Superior temporal gyrus (tissue), 1 donor: Measurements from ENCODE around the gene LIN54.
A peak's percentile ranks its signal among the peaks of the same experiment; 100 is the strongest.
"Not testable (repeated sequence)": the region's sequence is repeated elsewhere in the genome, so short reads cannot be mapped to it uniquely, and the experiment has no call there.

Experiments used
- DNase-seq: peaks from one replicate; pipeline ENCODE4 v3.0.0-alpha.2; 2016; ENCODE audit errors: extremely low spot score

Gene LIN54

GRCh38 chr4:83010522-83011318 lies at the start of gene LIN54:
Gene LIN54 (minus strand): TSS chr4:83010823. CDS start chr4:82984844, 25,979 bp downstream.
- DNase-seq, result peak; percentile 44

- no peak for DNase-seq
Measured at GRCh38 chr4:83054928-83055327, 44.3 kb upstream of the LIN54 start.

- not testable (repeated sequence) for DNase-seq
Measured at GRCh38 chr4:83048781-83049180, 38.2 kb upstream of the LIN54 start.

- DNase-seq, result no peak
Measured at GRCh38 chr4:83046693-83047473, 36.3 kb upstream of the LIN54 start.

- DNase-seq, result no peak
Measured at GRCh38 chr4:83043801-83044407, 33.3 kb upstream of the LIN54 start.

- not testable (repeated sequence) for DNase-seq
Measured at GRCh38 chr4:83043157-83043556, 32.5 kb upstream of the LIN54 start.

- DNase-seq, result no peak
Measured at GRCh38 chr4:83040269-83040668, 29.6 kb upstream of the LIN54 start.

GRCh38 chr4:83036991-83037665 lies 26.5 kb upstream of the LIN54 start:
- no peak for DNase-seq

GRCh38 chr4:83034630-83035494 lies 24.2 kb upstream of the LIN54 start, which contains the start of gene COPS4:
Gene COPS4 (plus strand): TSS chr4:83035183. CDS start chr4:83035225, 42 bp downstream.
- DNase-seq, result peak; percentile 100

- DNase-seq, result no peak
Measured at GRCh38 chr4:83029688-83030087, 19.1 kb upstream of the LIN54 start.

GRCh38 chr4:83028976-83029375 lies 18.4 kb upstream of the LIN54 start:
- no peak for DNase-seq

GRCh38 chr4:83025563-83025962 lies 14.9 kb upstream of the LIN54 start:
- no peak for DNase-seq

- no peak for DNase-seq
Measured at GRCh38 chr4:83024233-83024632, 13.6 kb upstream of the LIN54 start.

GRCh38 chr4:83023599-83023998 lies 13.0 kb upstream of the LIN54 start:
- not testable (repeated sequence) for DNase-seq

GRCh38 chr4:83022724-83023450 lies 12.3 kb upstream of the LIN54 start:
- no peak for DNase-seq

GRCh38 chr4:83019794-83020494 lies 9.3 kb upstream of the LIN54 start:
- DNase-seq, result no peak

- DNase-seq, result no peak
Measured at GRCh38 chr4:83013902-83014301, 3.3 kb upstream of the LIN54 start.

GRCh38 chr4:83013420-83013867 lies 2.8 kb upstream of the LIN54 start:
- DNase-seq, result no peak

- peak; percentile 99 for DNase-seq
Measured at GRCh38 chr4:83012687-83013419, 2.2 kb upstream of the LIN54 start.
